A549 (cell line): ENCODE measurements around the gene KCNK3. TPM values are rescaled to one million over a fixed set of nuclear protein-coding genes. Genes with fewer than 3 reads are reported as not detected.

Source experiments
- ATAC-seq, 2 experiments: fragments of 200-7000 bp in 1 of 2; fragments of >200 bp in 1 of 2; cut with Nextera tagmentation in 1 of 2; cut with Tn5 transposase in 1 of 2; 3 replicates each; pipeline versions ENCODE4 v1.8.0 to v1.9.1; 2018 to 2020; ENCODE audit warnings: mild to moderate bottlenecking in 1 of 2, moderate library complexity in 1 of 2
- CTCF ChIA-PET: fragments of 300-600 bp; sonication (Branson Sonifier 250); formaldehyde crosslinking; extraction: SDS; loops from one replicate; lab custom pipeline; 2021; ENCODE audit warnings: antibody characterized with exemption, inconsistent platforms; lab: Yijun Ruan, JAX
- POLR2A ChIA-PET: fragments of 350-600 bp; formaldehyde crosslinking; extraction: SDS; loops from one replicate; lab custom pipeline; 2021; ENCODE audit warnings: antibody characterized with exemption, inconsistent platforms; lab: Yijun Ruan, JAX
- DNase-seq, 2 experiments: peaks; one replicate each; pipeline versions ENCODE4 v3.0.0 to v3.0.0-alpha.2; 2011 to 2016; ENCODE audit warnings: low read depth in 1 of 2, low spot score in 1 of 2
- FAIRE-seq: peaks from 2 replicates; lab custom pipeline; 2011; peaks lifted over from hg19 to GRCh38; lab: Jason Lieb, UNC
- H3K27ac ChIP-seq, 2 experiments: fragments of >200 bp; sonication (Bioruptor Twin); formaldehyde crosslinking; 3 replicates each; pipeline ENCODE4 v1.5.1; 2016 to 2017
- H3K4me1 ChIP-seq: fragments of >200 bp; sonication (Bioruptor Twin); formaldehyde crosslinking; 3 replicates; pipeline ENCODE4 v1.6.1; 2016
- H3K4me2 ChIP-seq: fragments of >200 bp; sonication (Bioruptor Twin); formaldehyde crosslinking; 3 replicates; pipeline ENCODE4 v1.6.1; 2016
- H3K4me3 ChIP-seq: fragments of >200 bp; sonication (Bioruptor Twin); formaldehyde crosslinking; 3 replicates; pipeline ENCODE4 v1.5.1; 2016
- H3K9me3 ChIP-seq: fragments of >200 bp; sonication (Bioruptor Twin); formaldehyde crosslinking; 3 replicates; pipeline ENCODE4 v1.6.1; 2016
- CBX8 ChIP-seq: fragments of 200-600 bp; sonication (generic); IDR thresholded peaks from 2 replicates; pipeline ENCODE4 v1.6.1; 2016
- CHD2 ChIP-seq: fragments of 150-350 bp; IDR thresholded peaks from 2 replicates; pipeline ENCODE4 v1.6.1; 2014; ENCODE audit warnings: low read length; ENCODE audit not compliant: partially characterized antibody
- EHF ChIP-seq: fragments of 250-450 bp; sonication (Bioruptor Pico); IDR thresholded peaks from 2 replicates; pipeline ENCODE4 v1.5.0; 2020; ENCODE audit warnings: mild to moderate bottlenecking
- EHMT2 ChIP-seq: fragments of 200-600 bp; sonication (generic); IDR thresholded peaks from 2 replicates; pipeline ENCODE4 v1.6.1; 2016; ENCODE audit warnings: antibody characterized with exemption, low read depth, mild to moderate bottlenecking, moderate library complexity
- FOSB ChIP-seq: fragments of 250-450 bp; sonication (Bioruptor Pico); IDR thresholded peaks from 2 replicates; pipeline ENCODE4 v1.5.0; 2020; ENCODE audit warnings: mild to moderate bottlenecking, moderate library complexity
- HDAC2 ChIP-seq: fragments of 200-600 bp; sonication (generic); IDR thresholded peaks from 2 replicates; pipeline ENCODE4 v1.6.1; 2016
- HOXB5 ChIP-seq: fragments of 250-450 bp; sonication (Bioruptor Pico); IDR thresholded peaks from 2 replicates; pipeline ENCODE4 v1.5.0; 2020; ENCODE audit warnings: mild to moderate bottlenecking, moderate library complexity
- JUN ChIP-seq, 2 experiments: fragments of >200 bp; sonication (Bioruptor Twin); formaldehyde crosslinking; IDR thresholded peaks; 2 replicates in 1 of 2; 3 replicates in 1 of 2; pipeline ENCODE4 v1.6.1; 2016 to 2017
- POLR2AphosphoS2 ChIP-seq: conservative IDR thresholded peaks from 2 replicates; pipeline ENCODE4 v1.6.1; 2012; ENCODE audit warnings: low read length, improper control_type of control experiment, inconsistent platforms
- RARB ChIP-seq: fragments of 250-450 bp; sonication (Bioruptor Pico); IDR thresholded peaks from 2 replicates; pipeline ENCODE4 v1.8.0; 2021; ENCODE audit warnings: mild to moderate bottlenecking, moderate library complexity
- RCOR1 ChIP-seq: fragments of 150-350 bp; IDR thresholded peaks from 2 replicates; pipeline ENCODE4 v1.6.1; 2014; ENCODE audit warnings: antibody characterized with exemption, low read length, low read depth
- RNF2 ChIP-seq: fragments of 200-600 bp; sonication (generic); IDR thresholded peaks from 2 replicates; pipeline ENCODE4 v1.6.1; 2016; ENCODE audit warnings: low read depth, mild to moderate bottlenecking, antibody characterized with exemption, moderate library complexity, borderline replicate concordance
- TFCP2L1 ChIP-seq: fragments of 250-450 bp; sonication (Bioruptor Pico); IDR thresholded peaks from 2 replicates; pipeline ENCODE4 v1.5.0; 2021; ENCODE audit warnings: mild to moderate bottlenecking
- TP53 ChIP-seq: fragments of 250-450 bp; sonication (Bioruptor Pico); IDR thresholded peaks from 2 replicates; pipeline ENCODE4 v1.5.0; 2021; ENCODE audit warnings: mild to moderate bottlenecking, moderate library complexity
- ZC3H11A ChIP-seq: fragments of 450-650 bp; IDR thresholded peaks from 2 replicates; pipeline ENCODE4 v1.6.1; 2014; ENCODE audit warnings: antibody characterized with exemption, mild to moderate bottlenecking
- ZNF302 ChIP-seq: fragments of 250-450 bp; sonication (Bioruptor Pico); IDR thresholded peaks from 2 replicates; pipeline ENCODE4 v1.9.0; 2021; ENCODE audit warnings: inconsistent platforms, mild to moderate bottlenecking, moderate library complexity
- WGBS: methylation state at CpG from one replicate; pipeline ENCODE4 v1.1.6; 2017; ENCODE audit errors: missing lambda C conversion rate; 5-methylcytosine and 5-hydroxymethylcytosine counted together
- polyA plus RNA-seq, 4 experiments: library from polyadenylated mRNA; depleted of rRNA in 3 of 4; stranded (reverse); fragments of >200 nt; fragmentation: RNase III in 1 of 4; extraction: RNeasy Plus Mini Kit Qiagen cat#74134 plus additional on column Dnase treatment in 1 of 4; gene quantifications; 2 replicates in 3 of 4; 3 replicates in 1 of 4; pipeline ENCODE4 v1.2.3, GENCODE V29; 2011 to 2017
- TF ChIP-seq, protein P1 (sequence below): fragments of 200-600 bp; sonication (generic); IDR thresholded peaks from 2 replicates; pipeline ENCODE4 v1.6.1; 2016; ENCODE audit warnings: antibody characterized with exemption, mild to moderate bottlenecking, moderate library complexity

The KCNK3 gene
- polyA plus RNA-seq, 2 of the 4 experiments (the other 2 are of a cell fraction): 2.4 to 2.8 TPM

DNA sequence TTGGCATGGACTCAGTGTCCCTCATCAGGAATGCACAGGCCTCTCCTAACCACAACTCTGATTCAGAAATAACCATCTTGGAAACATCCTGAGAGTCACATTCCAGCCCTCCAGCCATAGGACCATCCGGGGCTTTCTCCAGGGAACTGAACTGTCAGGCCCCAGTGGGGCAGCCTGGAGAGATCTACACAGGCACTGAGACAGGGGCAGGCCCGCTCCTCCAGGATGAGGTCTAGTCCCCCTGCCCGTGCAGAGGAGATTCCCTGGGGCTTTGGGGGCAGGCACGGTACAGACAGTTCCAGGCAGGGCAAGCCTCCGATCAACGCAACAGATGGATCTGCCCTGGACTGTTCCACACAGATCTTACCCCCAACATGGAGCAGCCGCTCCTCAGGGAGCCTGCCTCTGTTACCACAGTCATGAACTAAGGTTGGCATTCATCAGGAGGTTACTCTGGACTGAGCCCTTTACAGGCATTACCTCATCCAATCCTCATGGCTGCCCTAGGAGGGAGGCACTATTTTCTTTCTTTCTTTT is 12.0 kb downstream of the KCNK3 start:
- Histone ChIP-seq H3K4me2 (no peak overlapping the region), H3K9me3 (no peaks in the 10 kb centered on the region), H3K4me1 (no peaks in the 10 kb centered on the region), H3K4me3 (no peak overlapping the region), H3K27ac (0 out of 6 replicates have a peak overlapping the region, but pooled peaks of 1 of the 2 experiments have one; percentile 31)
- WGBS: 74% methylated on average over 5 of the region's 7 CpGs
- DNase-seq (no peak), ATAC-seq (no peak), FAIRE-seq (no peak)
- ChIA-PET CTCF (interaction anchor here (1.4 kb wide), 1 partner anchor 22 kb away, joined by 3 read pairs; no protein-coding TSS in a partner anchor), POLR2A (no interaction called here)
- TF ChIP-seq CHD2 (no peak), HDAC2 (no peak), RCOR1 (no peak), ZC3H11A (no peak), EHMT2 (no peak)

DNA sequence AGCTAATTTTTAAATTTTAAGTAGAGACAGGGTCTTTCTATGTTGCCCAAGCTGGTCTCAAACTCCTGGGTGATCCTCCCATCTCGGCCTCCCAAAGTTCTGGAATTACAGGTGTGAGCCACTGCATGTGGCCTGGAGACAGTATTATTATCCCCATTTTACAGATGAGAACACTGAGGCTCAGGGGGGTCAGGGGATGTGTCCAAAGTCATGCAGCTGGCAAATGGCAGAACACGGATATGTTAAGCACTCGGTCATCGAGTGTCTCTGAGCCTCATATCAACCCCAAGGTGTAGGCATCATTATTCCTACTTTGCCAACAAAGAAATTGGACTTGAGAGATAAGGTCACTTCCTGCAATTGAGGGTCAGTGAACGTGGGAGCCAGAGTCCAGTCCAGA is 12.6 kb downstream of the KCNK3 start:
- 65% methylated on average over 5 of the region's 5 CpGs for WGBS
- H3K27ac ChIP-seq: no peak overlapping the region
- H3K9me3 ChIP-seq: no peaks in the 10 kb centered on the region
- CTCF ChIA-PET: interaction anchor here (1.1 kb wide), 1 partner anchor 235 kb away, joined by 3 read pairs; no protein-coding TSS in a partner anchor
- no peak overlapping the region for H3K4me2 ChIP-seq
- TF ChIP-seq FOSB: no peak
- TF ChIP-seq ZNF302 (CRISPR knock-in tag): no peak
- no peak for TF ChIP-seq POLR2AphosphoS2
- no peak for TF ChIP-seq RNF2
- no peak for TF ChIP-seq HOXB5 (CRISPR knock-in tag)
- no peak for TF ChIP-seq TP53 (CRISPR knock-in tag)
- no peak overlapping the region for H3K4me3 ChIP-seq
- no peaks in the 10 kb centered on the region for H3K4me1 ChIP-seq
- DNase-seq (no peak), ATAC-seq (no peak), FAIRE-seq (no peak)
- POLR2A ChIA-PET: no interaction called here

DNA sequence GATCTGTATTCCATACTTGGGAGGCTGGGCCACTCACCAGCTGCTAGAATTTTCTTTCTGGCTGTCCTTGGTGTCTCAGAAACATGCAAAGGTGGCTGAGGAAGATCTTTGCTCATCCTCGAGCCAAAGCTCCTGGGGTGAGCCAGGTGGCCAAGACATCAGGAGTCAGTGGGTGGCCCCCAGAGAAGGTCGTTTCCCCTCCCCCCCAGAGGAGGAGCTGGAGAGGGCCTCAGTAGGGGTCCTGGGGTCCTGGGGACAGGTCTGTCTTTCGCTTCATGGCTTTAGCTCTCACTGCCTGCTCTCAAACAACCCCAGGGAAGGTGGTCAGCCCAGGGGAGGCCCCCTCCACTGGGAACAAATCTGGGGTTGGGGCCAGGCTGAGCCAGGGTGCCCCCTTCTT is 13.6 kb downstream of the KCNK3 start:
- peak overlapping the region in 1 of 2 experiments; percentile 42; a peak in 3 of 6 replicates for H3K27ac ChIP-seq
- no peak overlapping the region for H3K4me2 ChIP-seq
- ATAC-seq (no peak), DNase-seq (no peak), FAIRE-seq (no peak)
- no peaks in the 10 kb centered on the region for H3K9me3 ChIP-seq
- TF ChIP-seq, protein P1, sequence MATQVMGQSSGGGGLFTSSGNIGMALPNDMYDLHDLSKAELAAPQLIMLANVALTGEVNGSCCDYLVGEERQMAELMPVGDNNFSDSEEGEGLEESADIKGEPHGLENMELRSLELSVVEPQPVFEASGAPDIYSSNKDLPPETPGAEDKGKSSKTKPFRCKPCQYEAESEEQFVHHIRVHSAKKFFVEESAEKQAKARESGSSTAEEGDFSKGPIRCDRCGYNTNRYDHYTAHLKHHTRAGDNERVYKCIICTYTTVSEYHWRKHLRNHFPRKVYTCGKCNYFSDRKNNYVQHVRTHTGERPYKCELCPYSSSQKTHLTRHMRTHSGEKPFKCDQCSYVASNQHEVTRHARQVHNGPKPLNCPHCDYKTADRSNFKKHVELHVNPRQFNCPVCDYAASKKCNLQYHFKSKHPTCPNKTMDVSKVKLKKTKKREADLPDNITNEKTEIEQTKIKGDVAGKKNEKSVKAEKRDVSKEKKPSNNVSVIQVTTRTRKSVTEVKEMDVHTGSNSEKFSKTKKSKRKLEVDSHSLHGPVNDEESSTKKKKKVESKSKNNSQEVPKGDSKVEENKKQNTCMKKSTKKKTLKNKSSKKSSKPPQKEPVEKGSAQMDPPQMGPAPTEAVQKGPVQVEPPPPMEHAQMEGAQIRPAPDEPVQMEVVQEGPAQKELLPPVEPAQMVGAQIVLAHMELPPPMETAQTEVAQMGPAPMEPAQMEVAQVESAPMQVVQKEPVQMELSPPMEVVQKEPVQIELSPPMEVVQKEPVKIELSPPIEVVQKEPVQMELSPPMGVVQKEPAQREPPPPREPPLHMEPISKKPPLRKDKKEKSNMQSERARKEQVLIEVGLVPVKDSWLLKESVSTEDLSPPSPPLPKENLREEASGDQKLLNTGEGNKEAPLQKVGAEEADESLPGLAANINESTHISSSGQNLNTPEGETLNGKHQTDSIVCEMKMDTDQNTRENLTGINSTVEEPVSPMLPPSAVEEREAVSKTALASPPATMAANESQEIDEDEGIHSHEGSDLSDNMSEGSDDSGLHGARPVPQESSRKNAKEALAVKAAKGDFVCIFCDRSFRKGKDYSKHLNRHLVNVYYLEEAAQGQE: no peak
- no peak for TF ChIP-seq EHF (CRISPR knock-in tag)
- TF ChIP-seq TFCP2L1: no peak
- TF ChIP-seq RARB: no peak
- TF ChIP-seq JUN (IDR thresholded peaks at IDR 0.05): no peak
- TF ChIP-seq CBX8: no peak
- POLR2A ChIA-PET: no interaction called here
- CTCF ChIA-PET: interaction anchor here (0.8 to 1.1 kb wide), 2 partner anchors 129 to 236 kb away, joined by 3 to 4 read pairs; no protein-coding TSS in a partner anchor
- no peak overlapping the region for H3K4me3 ChIP-seq
- 43% methylated on average over 3 of the region's 3 CpGs for WGBS
- H3K4me1 ChIP-seq: no peaks in the 10 kb centered on the region
